Skeletal muscle tissue (tissue), 1 donor: ENCODE data around the gene OR6B1. TPM values are rescaled to one million over a fixed set of nuclear protein-coding genes. Genes with fewer than 3 reads are reported as not detected.

ENCODE experiments used
- total RNA-seq: library from RNA; depleted of rRNA; stranded (reverse); fragments of >200 nt; gene quantifications from one replicate; pipeline ENCODE4 v1.2.3, GENCODE V29; 2014

The OR6B1 gene
- total RNA-seq, 1 donor from 2014 or later, result not detected

Other genes starting within 250 kb of the OR6B1 start
- 2.1 TPM for gene CTAGE6, start 242.6 kb upstream of the OR6B1 start, total RNA-seq
- gene TCAF1, start 98.1 kb upstream of the OR6B1 start, total RNA-seq, result 90.3 TPM
- not detected for gene OR2F2, start 65.1 kb upstream of the OR6B1 start, total RNA-seq
- not detected for gene OR2F1, start 45.5 kb upstream of the OR6B1 start, total RNA-seq
- not detected for gene OR2A5, start 48.6 kb downstream of the OR6B1 start, total RNA-seq
- gene OR2A25, start 69.5 kb downstream of the OR6B1 start, total RNA-seq, result not detected
- not detected for gene OR2A12, start 86.0 kb downstream of the OR6B1 start, total RNA-seq
- gene OR2A2, start 109.3 kb downstream of the OR6B1 start, total RNA-seq, result not detected
- not detected for gene OR2A14, start 122.9 kb downstream of the OR6B1 start, total RNA-seq
- not detected for gene CTAGE4, start 183.1 kb downstream of the OR6B1 start, total RNA-seq
- 1.6 TPM for gene ARHGEF35, start 195.5 kb downstream of the OR6B1 start, total RNA-seq
- gene OR2A42, start 239.3 kb downstream of the OR6B1 start, total RNA-seq, result under 0.01 TPM